ENCODE data around the gene ADGRL4.
"Not testable (repeated sequence)": the region's sequence is repeated elsewhere in the genome, so short reads cannot be mapped to it uniquely, and the experiment has no call there.

The ADGRL4 gene

GRCh38 chr1:78918157-78918556, 88.4 kb downstream of the ADGRL4 start:
- DNase-seq (ENCODE audit: low read depth in 2 of 2) = no peak

- DNase-seq (ENCODE audit: low read depth in 2 of 2) = no peak
Observed at GRCh38 chr1:78916986-78917385, 89.5 kb downstream of the ADGRL4 start.

GRCh38 chr1:78913950-78914349, 92.6 kb downstream of the ADGRL4 start:
- no peak for DNase-seq (ENCODE audit: low read depth in 2 of 2)

GRCh38 chr1:78911956-78912880, 94.3 kb downstream of the ADGRL4 start:
- DNase-seq (ENCODE audit: low read depth in 2 of 2) = no peak

- DNase-seq (ENCODE audit: low read depth in 2 of 2) = no peak
Observed at GRCh38 chr1:78902641-78903040, 103.9 kb downstream of the ADGRL4 start.

GRCh38 chr1:78894811-78895210, 111.7 kb downstream of the ADGRL4 start:
- DNase-seq (ENCODE audit: low read depth in 2 of 2) = no peak

- no peak for DNase-seq (ENCODE audit: low read depth in 2 of 2)
Observed at GRCh38 chr1:78892260-78892840, 114.2 kb downstream of the ADGRL4 start.

- no peak for DNase-seq (ENCODE audit: low read depth in 2 of 2)
Observed at GRCh38 chr1:78887458-78887857, 119.1 kb downstream of the ADGRL4 start.

- DNase-seq (ENCODE audit: low read depth in 2 of 2) = no peak
Observed at GRCh38 chr1:78884685-78885452, 121.7 kb downstream of the ADGRL4 start.

- no peak for DNase-seq (ENCODE audit: low read depth in 2 of 2)
Observed at GRCh38 chr1:78880223-78880622, 126.3 kb downstream of the ADGRL4 start.

- not testable (repeated sequence) for DNase-seq (ENCODE audit: low read depth in 2 of 2)
Observed at GRCh38 chr1:78875986-78876385, 130.5 kb downstream of the ADGRL4 start.

GRCh38 chr1:78872801-78873200, 133.7 kb downstream of the ADGRL4 start:
- not testable (repeated sequence) for DNase-seq (ENCODE audit: low read depth in 2 of 2)

- DNase-seq (ENCODE audit: low read depth in 2 of 2) = no peak
Observed at GRCh38 chr1:78871249-78871648, 135.3 kb downstream of the ADGRL4 start.

- no peak for DNase-seq (ENCODE audit: low read depth in 2 of 2)
Observed at GRCh38 chr1:78869136-78869535, 137.4 kb downstream of the ADGRL4 start.

GRCh38 chr1:78864175-78864574, 142.4 kb downstream of the ADGRL4 start:
- DNase-seq (ENCODE audit: low read depth in 2 of 2) = no peak

GRCh38 chr1:78856096-78856495, 150.4 kb downstream of the ADGRL4 start:
- DNase-seq (ENCODE audit: low read depth in 2 of 2) = no peak

GRCh38 chr1:78855258-78855657, 151.3 kb downstream of the ADGRL4 start:
- DNase-seq (ENCODE audit: low read depth in 2 of 2) = no peak

GRCh38 chr1:78854556-78854955, 152.0 kb downstream of the ADGRL4 start:
- DNase-seq (ENCODE audit: low read depth in 2 of 2) = no peak

GRCh38 chr1:78843546-78843945, 163.0 kb downstream of the ADGRL4 start:
- DNase-seq (ENCODE audit: low read depth in 2 of 2) = no peak

- DNase-seq (ENCODE audit: low read depth in 2 of 2) = no peak
Observed at GRCh38 chr1:78843111-78843510, 163.4 kb downstream of the ADGRL4 start.

GRCh38 chr1:78840453-78841271, 165.9 kb downstream of the ADGRL4 start:
- no peak for DNase-seq (ENCODE audit: low read depth in 2 of 2)

Measured in activated CD4-positive, alpha-beta T cell treated with anti-CD3 and anti-CD28 coated beads for 24 hours (primary cell).